Activated T-helper 1 cell treated with anti-CD3 and anti-CD28 coated beads, Interleukin-12 subunit alpha, Interleukin-12 subunit beta, Interleukin-2, Interleukin-4 antibody, amounts not matched to agents 30 ng/mL and 10 ng/mL and 1 ng/mL, durations not matched to agents 14 hours and 24 hours and 36 hours (primary cell): ENCODE results near the gene COBL. TPM values are rescaled to one million over a fixed set of nuclear protein-coding genes. Genes with fewer than 3 reads are reported as not detected.

Experiments used
- DNase-seq: peaks from one replicate; pipeline ENCODE4 v3.0.0; 2021; ENCODE audit warnings: low spot score
- H3K27ac Mint-ChIP-seq: one replicate; pipeline ENCODE4 v1.8.0; 2021; ENCODE audit warnings: mild to moderate bottlenecking, mixed read lengths
- H3K27me3 Mint-ChIP-seq: one replicate; pipeline ENCODE4 v1.8.0; 2022; ENCODE audit warnings: mild to moderate bottlenecking, moderate library complexity, mixed read lengths; ENCODE audit not compliant: insufficient read depth
- H3K36me3 Mint-ChIP-seq: one replicate; pipeline ENCODE4 v1.8.0; 2021; ENCODE audit warnings: low read depth, mixed read lengths
- H3K4me1 Mint-ChIP-seq: one replicate; pipeline ENCODE4 v1.8.0; 2021; ENCODE audit warnings: low read depth, mixed read lengths
- H3K4me3 Mint-ChIP-seq: one replicate; pipeline ENCODE4 v1.8.0; 2021; ENCODE audit warnings: mild to moderate bottlenecking, moderate library complexity, mixed read lengths
- H3K9me3 Mint-ChIP-seq: one replicate; pipeline ENCODE4 v1.8.0; 2021; ENCODE audit warnings: mixed read lengths
- intact Hi-C: fragments of 100-400 bp; cut with micrococcal nuclease; formaldehyde crosslinking; loops from one replicate; pipeline ENCODE4 v1.15.1; 2024
- total RNA-seq: library from RNA; stranded (reverse); gene quantifications from 2 replicates; pipeline ENCODE4 v1.2.3, GENCODE V29; 2022

COBL gene
- total RNA-seq, 1 donor from 2014 or later: not detected

- Mint-ChIP-seq H3K4me3 (no peak overlapping the region), H3K9me3 (no peaks in the 10 kb centered on the region), H3K27ac (no peak overlapping the region), H3K4me1 (no peaks in the 10 kb centered on the region), H3K27me3 (peaks cover 3% of the 10 kb centered on the region), H3K36me3 (peaks cover 1% of the 10 kb centered on the region)
- intact Hi-C loops: no loop called here
- no peak for DNase-seq
These were observed 239.2 kb downstream of the COBL start for GRCh38 chr7:51077316-51077986.

GRCh38 chr7:51075681-51076580 lies 240.7 kb downstream of the COBL start:
- intact Hi-C loops: no loop called here
- Mint-ChIP-seq H3K9me3 (no peaks in the 10 kb centered on the region), H3K4me1 (no peaks in the 10 kb centered on the region), H3K27me3 (peaks cover 3% of the 10 kb centered on the region), H3K36me3 (peaks cover 1% of the 10 kb centered on the region), H3K27ac (no peak overlapping the region), H3K4me3 (no peak overlapping the region)
- no peak for DNase-seq

GRCh38 chr7:51073171-51073570 lies 243.4 kb downstream of the COBL start:
- Mint-ChIP-seq H3K9me3 (no peaks in the 10 kb centered on the region), H3K27me3 (peaks cover 6% of the 10 kb centered on the region), H3K27ac (no peak overlapping the region), H3K4me3 (no peak overlapping the region), H3K4me1 (no peaks in the 10 kb centered on the region), H3K36me3 (peaks cover 1% of the 10 kb centered on the region)
- intact Hi-C loops: no loop called here
- DNase-seq: no peak

- H3K36me3 Mint-ChIP-seq: peaks cover 1% of the 10 kb centered on the region
- no peaks in the 10 kb centered on the region for H3K4me1 Mint-ChIP-seq
- H3K27me3 Mint-ChIP-seq: peaks cover 6% of the 10 kb centered on the region
- no peak overlapping the region for H3K4me3 Mint-ChIP-seq
- H3K9me3 Mint-ChIP-seq: no peaks in the 10 kb centered on the region
- intact Hi-C loops: no loop called here
- H3K27ac Mint-ChIP-seq: no peak overlapping the region
- no peak for DNase-seq
These were observed 244.3 kb downstream of the COBL start for GRCh38 chr7:51072281-51072680.

DNA sequence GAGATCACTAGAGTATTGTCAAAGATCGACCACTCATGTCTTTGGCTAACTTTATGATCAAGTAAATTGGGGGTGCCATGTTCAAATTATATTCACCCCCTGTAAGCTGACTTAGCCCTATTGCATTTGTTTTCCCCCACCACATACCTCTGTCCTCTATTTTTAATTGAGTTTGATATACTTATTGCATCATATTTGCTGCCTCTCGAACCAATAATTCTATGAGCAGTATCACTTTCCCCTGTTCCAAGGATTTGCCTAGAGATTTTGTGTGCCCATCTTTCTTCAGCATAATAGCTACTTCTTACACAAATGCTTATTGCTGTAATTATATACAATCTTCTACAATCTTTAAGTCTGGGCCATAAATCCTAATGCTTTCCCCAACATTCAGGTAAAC lies 245.2 kb downstream of the COBL start:
- Mint-ChIP-seq H3K27ac (no peak overlapping the region), H3K36me3 (peaks cover 1% of the 10 kb centered on the region), H3K27me3 (peaks cover 6% of the 10 kb centered on the region), H3K9me3 (no peaks in the 10 kb centered on the region), H3K4me3 (no peak overlapping the region), H3K4me1 (no peaks in the 10 kb centered on the region)
- intact Hi-C loops: no loop called here
- no peak for DNase-seq

- Mint-ChIP-seq H3K9me3 (no peaks in the 10 kb centered on the region), H3K27me3 (peaks cover 3% of the 10 kb centered on the region), H3K4me1 (no peaks in the 10 kb centered on the region), H3K36me3 (no peaks in the 10 kb centered on the region), H3K27ac (no peak overlapping the region), H3K4me3 (no peak overlapping the region)
- DNase-seq: no peak
- intact Hi-C loops: no loop called here
These were observed 246.5 kb downstream of the COBL start for GRCh38 chr7:51070151-51070550.

DNA sequence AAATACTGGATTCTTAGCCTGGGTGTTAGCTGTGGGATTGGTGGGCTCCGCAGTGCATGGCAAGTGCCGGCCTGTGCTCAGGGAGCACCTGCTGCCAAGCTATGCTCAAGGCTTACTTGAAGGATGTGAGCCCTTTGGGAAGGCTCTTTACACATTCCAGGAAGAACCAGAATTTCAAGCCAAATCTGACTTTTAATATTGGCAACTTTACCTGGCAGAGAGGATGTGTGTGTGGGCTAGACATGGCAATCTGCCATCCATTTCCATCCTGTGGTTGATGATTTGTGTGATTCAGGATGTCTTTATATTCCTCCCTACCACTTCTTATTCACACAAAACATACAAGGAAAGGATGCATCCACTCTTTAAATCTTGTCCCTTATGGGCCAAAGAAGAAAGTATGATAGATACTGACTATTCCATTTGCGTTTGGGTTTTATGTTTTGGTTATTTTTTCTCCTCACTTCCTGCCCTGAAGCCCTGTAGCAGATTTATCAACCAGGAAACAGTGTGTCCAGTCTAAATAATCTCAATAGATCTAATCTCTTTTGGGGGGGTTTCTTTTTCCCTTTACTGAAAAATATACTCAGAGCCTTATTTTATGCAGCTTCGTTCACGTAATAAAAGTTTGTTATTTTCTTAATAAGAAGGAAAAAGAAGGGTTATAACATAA lies 247.1 kb downstream of the COBL start:
- H3K9me3 Mint-ChIP-seq: no peaks in the 10 kb centered on the region
- H3K27ac Mint-ChIP-seq: no peak overlapping the region
- no peak for DNase-seq
- H3K4me1 Mint-ChIP-seq: no peaks in the 10 kb centered on the region
- H3K36me3 Mint-ChIP-seq: no peaks in the 10 kb centered on the region
- intact Hi-C loops: loop anchor here (10.0 kb wide), 1 partner anchor 375 kb away; no protein-coding TSS in a partner anchor
- H3K4me3 Mint-ChIP-seq: no peak overlapping the region
- H3K27me3 Mint-ChIP-seq: peaks cover 5% of the 10 kb centered on the region

DNA sequence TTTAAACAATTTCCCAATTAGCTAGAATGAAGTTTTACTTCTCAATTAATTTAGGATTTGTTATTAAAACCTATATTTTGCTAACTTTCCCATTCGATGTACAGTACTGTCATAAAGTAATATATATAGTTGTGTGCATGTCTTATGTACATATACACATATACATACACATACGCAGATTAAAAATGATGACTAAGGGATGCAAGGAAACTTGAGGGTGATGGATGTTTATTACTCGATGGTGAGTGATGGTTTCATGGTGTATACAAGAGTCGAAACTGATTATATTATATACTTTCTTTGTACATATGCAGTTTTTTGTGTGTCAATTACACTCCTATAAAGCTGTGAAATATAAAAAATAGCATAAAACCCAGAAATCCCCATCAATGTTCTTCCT lies 248.2 kb downstream of the COBL start:
- H3K4me3 Mint-ChIP-seq: no peak overlapping the region
- no peaks in the 10 kb centered on the region for H3K9me3 Mint-ChIP-seq
- H3K36me3 Mint-ChIP-seq: no peaks in the 10 kb centered on the region
- no peak overlapping the region for H3K27ac Mint-ChIP-seq
- no peaks in the 10 kb centered on the region for H3K4me1 Mint-ChIP-seq
- H3K27me3 Mint-ChIP-seq: peaks cover 5% of the 10 kb centered on the region
- no peak for DNase-seq
- intact Hi-C loops: loop anchor here (1.0 to 10.0 kb wide), 2 partner anchors 92 to 374 kb away; no protein-coding TSS in a partner anchor

DNA sequence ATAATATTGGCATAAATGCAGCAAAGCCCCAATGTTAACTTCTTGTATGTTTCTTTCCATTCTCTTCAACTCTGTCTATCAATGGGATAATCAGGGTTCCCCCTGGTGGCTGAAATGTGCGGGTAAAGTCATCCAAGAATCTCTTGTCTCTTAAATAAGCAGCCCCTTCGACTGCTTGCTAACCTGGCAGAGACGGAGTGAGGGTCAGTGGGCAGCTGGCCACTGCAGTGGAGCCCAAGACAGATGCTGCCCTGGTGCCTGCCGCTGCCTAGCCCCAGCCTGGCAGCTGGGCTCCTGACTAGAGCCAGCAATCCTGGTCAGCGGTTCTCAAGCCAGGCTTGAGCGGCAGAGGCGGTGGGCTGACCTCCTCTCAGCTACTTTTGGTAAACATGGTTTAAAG lies 248.9 kb downstream of the COBL start:
- Mint-ChIP-seq H3K27me3 (peaks cover 5% of the 10 kb centered on the region), H3K4me1 (no peaks in the 10 kb centered on the region), H3K9me3 (no peaks in the 10 kb centered on the region), H3K36me3 (no peaks in the 10 kb centered on the region), H3K27ac (no peak overlapping the region), H3K4me3 (no peak overlapping the region)
- DNase-seq: peak; percentile 17
- intact Hi-C loops: loop anchor here (1.0 to 10.0 kb wide), 5 partner anchors 73 to 975 kb away; no protein-coding TSS in a partner anchor

DNA sequence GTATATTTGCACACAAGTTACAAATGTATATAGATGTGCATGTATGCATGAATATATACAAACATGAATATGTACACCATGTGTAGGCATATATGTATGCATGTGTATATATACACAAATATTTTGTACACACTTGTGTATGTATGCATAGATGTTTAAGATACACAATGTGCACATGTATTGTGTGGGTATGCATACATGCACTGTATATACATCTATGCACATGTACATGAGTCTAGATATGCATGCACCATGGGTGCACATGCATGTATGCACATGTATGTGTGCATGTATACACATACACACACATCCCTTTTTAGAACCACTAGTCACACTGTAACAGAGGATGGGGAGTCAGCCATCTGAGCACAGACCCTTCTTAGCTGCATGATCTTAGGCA lies 249.4 kb downstream of the COBL start:
- Mint-ChIP-seq H3K36me3 (no peaks in the 10 kb centered on the region), H3K27me3 (peaks cover 5% of the 10 kb centered on the region), H3K27ac (no peak overlapping the region), H3K9me3 (no peaks in the 10 kb centered on the region), H3K4me3 (no peak overlapping the region), H3K4me1 (no peaks in the 10 kb centered on the region)
- no peak for DNase-seq
- intact Hi-C loops: loop anchor here (1.0 to 10.0 kb wide), 4 partner anchors 74 to 975 kb away; no protein-coding TSS in a partner anchor

GRCh38 chr7:51066405-51066882 lies 250.2 kb downstream of the COBL start:
- Mint-ChIP-seq H3K4me1 (no peaks in the 10 kb centered on the region), H3K36me3 (no peaks in the 10 kb centered on the region), H3K4me3 (no peak overlapping the region), H3K9me3 (no peaks in the 10 kb centered on the region), H3K27ac (no peak overlapping the region), H3K27me3 (peaks cover 7% of the 10 kb centered on the region)
- intact Hi-C loops: loop anchor here (2.0 to 10.0 kb wide), 2 partner anchors 74 to 372 kb away; no protein-coding TSS in a partner anchor
- no peak for DNase-seq

- H3K27me3 Mint-ChIP-seq: peaks cover 7% of the 10 kb centered on the region
- no peak overlapping the region for H3K4me3 Mint-ChIP-seq
- no peak for DNase-seq
- H3K4me1 Mint-ChIP-seq: no peaks in the 10 kb centered on the region
- no peaks in the 10 kb centered on the region for H3K36me3 Mint-ChIP-seq
- no peak overlapping the region for H3K27ac Mint-ChIP-seq
- intact Hi-C loops: loop anchor here (2.0 to 10.0 kb wide), 2 partner anchors 75 to 371 kb away; no protein-coding TSS in a partner anchor
- H3K9me3 Mint-ChIP-seq: no peaks in the 10 kb centered on the region
These were observed 250.8 kb downstream of the COBL start for GRCh38 chr7:51065766-51066165.
